H9 (cell line): ENCODE results near the gene GRIP1. TPM values are rescaled to one million over a fixed set of nuclear protein-coding genes. Genes with fewer than 3 reads are reported as not detected.

Experiments used
- DNase-seq: peaks from one replicate; pipeline ENCODE4 v3.0.0-alpha.2; 2017
- H2AFZ ChIP-seq: one replicate; pipeline ENCODE4 v1.6.1; 2013; ENCODE audit warnings: mild to moderate bottlenecking, low read length, control low read depth, moderate library complexity
- H2AK5ac ChIP-seq: 2 replicates; pipeline ENCODE4 v1.6.1; 2013; ENCODE audit warnings: low read length, control low read depth, mixed read lengths; ENCODE audit not compliant: insufficient read length
- H2BK120ac ChIP-seq: one replicate; pipeline ENCODE4 v1.6.1; 2013; ENCODE audit warnings: low read depth, mild to moderate bottlenecking, low read length, control low read depth, inconsistent platforms; ENCODE audit not compliant: poor library complexity, severe bottlenecking
- H2BK12ac ChIP-seq: 2 replicates; pipeline ENCODE4 v1.6.1; 2013; ENCODE audit warnings: low read length, control low read depth, mixed read lengths, low read depth; ENCODE audit not compliant: insufficient read length
- H2BK15ac ChIP-seq: 2 replicates; pipeline ENCODE4 v1.6.1; 2013; ENCODE audit warnings: low read depth, low read length, control low read depth
- H2BK20ac ChIP-seq: one replicate; pipeline ENCODE4 v1.6.1; 2013; ENCODE audit warnings: low read depth, mild to moderate bottlenecking, low read length, control low read depth, inconsistent platforms; ENCODE audit not compliant: poor library complexity, severe bottlenecking
- H2BK5ac ChIP-seq: 2 replicates; pipeline ENCODE4 v1.6.1; 2013; ENCODE audit warnings: low read length, control low read depth, mixed read lengths; ENCODE audit not compliant: insufficient read length
- H3K14ac ChIP-seq: 2 replicates; pipeline ENCODE4 v1.6.1; 2013; ENCODE audit warnings: low read length, control low read depth; ENCODE audit not compliant: insufficient read depth
- H3K18ac ChIP-seq: 2 replicates; pipeline ENCODE4 v1.6.1; 2013; ENCODE audit warnings: low read depth, mild to moderate bottlenecking, mixed read lengths, low read length, control low read depth; ENCODE audit not compliant: insufficient read length
- H3K23ac ChIP-seq: 2 replicates; pipeline ENCODE4 v1.6.1; 2013; ENCODE audit warnings: low read length, control low read depth, mixed read lengths, low read depth; ENCODE audit not compliant: insufficient read length
- H3K23me2 ChIP-seq: 2 replicates; pipeline ENCODE4 v1.6.1; 2013; ENCODE audit warnings: low read depth, mild to moderate bottlenecking, mixed read lengths, low read length, control low read depth; ENCODE audit not compliant: insufficient read length, poor library complexity, severe bottlenecking
- H3K27ac ChIP-seq: 2 replicates; pipeline ENCODE4 v1.5.1; 2013; ENCODE audit warnings: low read length, control low read depth, mixed read lengths, low read depth; ENCODE audit not compliant: insufficient read length
- H3K27me3 ChIP-seq: 2 replicates; pipeline ENCODE4 v1.6.1; 2013; ENCODE audit warnings: low read length, control low read depth, inconsistent platforms; ENCODE audit not compliant: insufficient read depth
- H3K4ac ChIP-seq: 2 replicates; pipeline ENCODE4 v1.6.1; 2013; ENCODE audit warnings: low read depth, mild to moderate bottlenecking, control low read depth, inconsistent platforms, low read length, moderate library complexity
- H3K4me1 ChIP-seq: 2 replicates; pipeline ENCODE4 v1.6.1; 2013; ENCODE audit warnings: low read length, control low read depth, inconsistent platforms; ENCODE audit not compliant: insufficient read depth
- H3K4me2 ChIP-seq: 2 replicates; pipeline ENCODE4 v1.6.1; 2013; ENCODE audit warnings: low read length, control low read depth, mixed read lengths; ENCODE audit not compliant: insufficient read length, insufficient read depth
- H3K56ac ChIP-seq: 2 replicates; pipeline ENCODE4 v1.6.1; 2013; ENCODE audit warnings: low read depth, mild to moderate bottlenecking, mixed read lengths, low read length, control low read depth; ENCODE audit not compliant: insufficient read length
- H3K79me1 ChIP-seq: 2 replicates; pipeline ENCODE4 v1.6.1; 2013; ENCODE audit warnings: low read depth, mild to moderate bottlenecking, moderate library complexity, low read length, control low read depth, inconsistent platforms; ENCODE audit not compliant: insufficient read depth, poor library complexity, severe bottlenecking
- H3K79me2 ChIP-seq: 2 replicates; pipeline ENCODE4 v1.6.1; 2013; ENCODE audit warnings: low read length, control low read depth, inconsistent platforms; ENCODE audit not compliant: insufficient read depth
- H3K9ac ChIP-seq: 2 replicates; pipeline ENCODE4 v1.6.1; 2013; ENCODE audit warnings: low read length, control low read depth, mixed read lengths; ENCODE audit not compliant: insufficient read length; ENCODE audit errors: extremely low read depth
- H3K9me3 ChIP-seq: one replicate; pipeline ENCODE4 v1.6.1; 2013; ENCODE audit warnings: low read depth, low read length, inconsistent platforms; ENCODE audit not compliant: control insufficient read depth
- H3T11ph ChIP-seq: one replicate; pipeline ENCODE4 v1.6.1; 2013; ENCODE audit warnings: mild to moderate bottlenecking, low read length, control low read depth, inconsistent platforms
- H4K20me1 ChIP-seq: one replicate; pipeline ENCODE4 v1.6.1; 2013; ENCODE audit not compliant: control insufficient read depth, insufficient read length, insufficient read depth
- H4K5ac ChIP-seq: 2 replicates; pipeline ENCODE4 v1.6.1; 2013; ENCODE audit warnings: low read depth, mild to moderate bottlenecking, mixed read lengths, low read length, control low read depth; ENCODE audit not compliant: insufficient read length
- H4K8ac ChIP-seq: replicated peaks from 2 replicates; pipeline ENCODE4 v1.6.1; 2013; ENCODE audit warnings: low read length, control low read depth, mixed read lengths, low read depth; ENCODE audit not compliant: insufficient read length
- H4K91ac ChIP-seq: 2 replicates; pipeline ENCODE4 v1.6.1; 2013; ENCODE audit warnings: low read depth, mild to moderate bottlenecking, moderate library complexity, mixed read lengths, low read length, control low read depth; ENCODE audit not compliant: insufficient read length
- H3K27ac Mint-ChIP-seq, 3 experiments: 2 replicates in 2 of 3; 3 replicates in 1 of 3; pipeline ENCODE4 v1.8.0; 2020 to 2021; ENCODE audit warnings: mixed read lengths in 3 of 3, mild to moderate bottlenecking in 1 of 3, moderate library complexity in 1 of 3
- H3K27me3 Mint-ChIP-seq: 2 replicates; pipeline ENCODE4 v1.8.0; 2021; ENCODE audit warnings: low read depth, mild to moderate bottlenecking, moderate library complexity, mixed read lengths
- H3K36me3 Mint-ChIP-seq, 3 experiments: 2 replicates in 2 of 3; 3 replicates in 1 of 3; pipeline ENCODE4 v1.8.0; 2020 to 2021; ENCODE audit warnings: low read depth in 3 of 3, mixed read lengths in 3 of 3; ENCODE audit not compliant: insufficient read depth in 1 of 3
- H3K4me1 Mint-ChIP-seq, 2 experiments: 2 replicates each; pipeline ENCODE4 v1.8.0; 2020; ENCODE audit warnings: mixed read lengths in 2 of 2
- H3K4me3 Mint-ChIP-seq, 2 experiments: 2 replicates in 1 of 2; 3 replicates in 1 of 2; pipeline ENCODE4 v1.8.0; 2020 to 2021; ENCODE audit warnings: mild to moderate bottlenecking in 2 of 2, mixed read lengths in 2 of 2, moderate library complexity in 1 of 2
- H3K9me3 Mint-ChIP-seq, 2 experiments: 2 replicates in 1 of 2; 3 replicates in 1 of 2; pipeline ENCODE4 v1.8.0; 2020; ENCODE audit warnings: mild to moderate bottlenecking in 2 of 2, mixed read lengths in 2 of 2, moderate library complexity in 1 of 2
- WGBS: extraction: QIAGEN DNeasy Blood & Tissue Kit; methylation state at CpG from one replicate; pipeline ENCODE4 v1.1.7; 2013; ENCODE audit warnings: missing lambda C conversion rate, low lambda C conversion rate, mixed read lengths; ENCODE audit not compliant: insufficient read length; ENCODE audit errors: extremely low coverage; 5-methylcytosine and 5-hydroxymethylcytosine counted together
- total RNA-seq: library from RNA; stranded (reverse); gene quantifications from 2 replicates; pipeline ENCODE4 v1.2.1, GENCODE V29; 2021
- TF ChIP-seq, protein P1 (sequence below): fragments of 200-600 bp; sonication (generic); conservative IDR thresholded peaks from 3 replicates; pipeline ENCODE4 v1.8.0; 2021; ENCODE audit warnings: antibody characterized with exemption, mild to moderate bottlenecking

GRIP1 gene
- total RNA-seq, 1 experiment from 2014 or later: 19.5 TPM

DNA sequence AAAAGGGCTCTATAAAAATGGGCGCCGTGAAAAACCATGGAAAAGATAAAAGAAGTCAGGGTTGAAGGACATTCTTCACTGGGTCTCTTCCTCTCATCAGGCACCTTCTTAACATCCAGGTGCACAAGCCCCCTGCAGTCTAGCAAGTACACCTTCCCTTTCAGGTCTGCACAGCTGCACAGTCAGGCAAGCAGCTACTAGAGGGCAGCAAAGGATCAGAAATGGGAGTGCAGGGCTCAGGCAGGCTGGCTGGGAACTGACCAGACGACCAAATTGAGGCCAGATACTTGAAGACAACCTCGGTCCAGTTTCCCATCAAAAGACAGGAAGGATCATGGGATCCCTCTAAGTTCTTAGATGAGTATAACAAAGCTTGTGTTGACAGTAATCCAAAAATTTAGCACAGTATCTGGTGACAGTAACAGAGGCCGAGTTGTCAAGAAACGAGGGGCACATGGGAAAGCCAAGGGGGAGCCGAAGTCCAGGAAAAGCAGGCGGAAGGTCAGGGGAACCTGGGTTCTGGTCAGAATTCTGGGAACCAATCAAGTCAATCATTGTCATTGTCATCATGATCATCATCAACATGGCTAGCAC is 10.1 kb upstream of the GRIP1 start:
- TF ChIP-seq, protein P1, sequence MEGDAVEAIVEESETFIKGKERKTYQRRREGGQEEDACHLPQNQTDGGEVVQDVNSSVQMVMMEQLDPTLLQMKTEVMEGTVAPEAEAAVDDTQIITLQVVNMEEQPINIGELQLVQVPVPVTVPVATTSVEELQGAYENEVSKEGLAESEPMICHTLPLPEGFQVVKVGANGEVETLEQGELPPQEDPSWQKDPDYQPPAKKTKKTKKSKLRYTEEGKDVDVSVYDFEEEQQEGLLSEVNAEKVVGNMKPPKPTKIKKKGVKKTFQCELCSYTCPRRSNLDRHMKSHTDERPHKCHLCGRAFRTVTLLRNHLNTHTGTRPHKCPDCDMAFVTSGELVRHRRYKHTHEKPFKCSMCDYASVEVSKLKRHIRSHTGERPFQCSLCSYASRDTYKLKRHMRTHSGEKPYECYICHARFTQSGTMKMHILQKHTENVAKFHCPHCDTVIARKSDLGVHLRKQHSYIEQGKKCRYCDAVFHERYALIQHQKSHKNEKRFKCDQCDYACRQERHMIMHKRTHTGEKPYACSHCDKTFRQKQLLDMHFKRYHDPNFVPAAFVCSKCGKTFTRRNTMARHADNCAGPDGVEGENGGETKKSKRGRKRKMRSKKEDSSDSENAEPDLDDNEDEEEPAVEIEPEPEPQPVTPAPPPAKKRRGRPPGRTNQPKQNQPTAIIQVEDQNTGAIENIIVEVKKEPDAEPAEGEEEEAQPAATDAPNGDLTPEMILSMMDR: peak; percentile 88

More for the DNA sequence above, 10.1 kb upstream of the GRIP1 start:
- Histone ChIP-seq H3K4me1 (peaks cover 5% of the 10 kb centered on the region; the same call in 1 of the 2 replicates), H2AFZ (no peak overlapping the region), H4K8ac (no peak overlapping the region), H2BK20ac (no peak overlapping the region), H3K9ac (no peak overlapping the region), H3K79me2 (no peaks in the 10 kb centered on the region), H3K56ac (no peak overlapping the region), H3K23me2 (no peaks in the 10 kb centered on the region), H2AK5ac (no peak overlapping the region), H2BK12ac (no peak overlapping the region), H2BK15ac (no peak overlapping the region), H3K18ac (no peak overlapping the region), H4K5ac (no peak overlapping the region), H4K20me1 (no peaks in the 10 kb centered on the region), H3K79me1 (no peaks in the 10 kb centered on the region), H3K27ac (no peak overlapping the region), H3K9me3 (no peaks in the 10 kb centered on the region), H3K27me3 (no peaks in the 10 kb centered on the region), H4K91ac (no peak overlapping the region), H2BK120ac (no peak overlapping the region), H3K4me2 (no peak overlapping the region), H3K23ac (no peak overlapping the region), H3K14ac (no peak overlapping the region), H3K4ac (no peak overlapping the region), H2BK5ac (no peak overlapping the region), H3T11ph (no peak overlapping the region)
- Mint-ChIP-seq H3K27ac (no peak overlapping the region; a peak in 2 of 7 replicates), H3K36me3 (no peaks in the 10 kb centered on the region; a peak in 1 of 7 replicates), H3K4me3 (no peak overlapping the region), H3K27me3 (no peaks in the 10 kb centered on the region), H3K4me1 (peaks cover 22 to 33% of the 10 kb centered on the region in 2 experiments), H3K9me3 (no peaks in the 10 kb centered on the region; a peak in 1 of 5 replicates)
- WGBS: no CpG with 5 or more reads among the region's 8 CpGs
- peak; percentile 92 for DNase-seq
